ENCODE measurements around the gene PHB1. TPM values are rescaled to one million over a fixed set of nuclear protein-coding genes. Genes with fewer than 3 reads are reported as not detected.

The PHB1 gene
- polyA plus RNA-seq, 1 of the 3 experiments (the other 2 are of a cell fraction) = 379 TPM

- CTCF ChIA-PET = interaction anchor here (1.0 to 9.2 kb wide), 7 partner anchors 12 to 110 kb away, joined by 3 to 96 read pairs (median 5); partner anchors contain the start of gene NGFR
These were observed 43.2 kb upstream of the PHB1 start for GRCh38 chr17:49457564-49458535.

More at GRCh38 chr17:49457564-49458535, 43.2 kb upstream of the PHB1 start:
- Histone ChIP-seq H3K79me2 (ENCODE audit: insufficient read depth) (no peaks in the 10 kb centered on the region), H3K4me1 (ENCODE audit: control insufficient read depth in 1 of 2, insufficient read depth in 2 of 2, low read depth in 1 of 2, low read length in 1 of 2) (peaks cover 18% of the 10 kb centered on the region in 2 experiments; a peak in 3 of 4 replicates), H3K9me3 (no peaks in the 10 kb centered on the region), H3K9me2 (no peaks in the 10 kb centered on the region), H3K27ac (ENCODE audit: low read depth in 2 of 2, low read length in 1 of 2) (no peak overlapping the region), H3K4me3 (ENCODE audit: low read depth in 2 of 2, low read length in 1 of 2) (no peak overlapping the region), H3K4me2 (no peak overlapping the region), H3K27me3 (ENCODE audit: insufficient read depth) (peaks cover 35% of the 10 kb centered on the region), H2AFZ (ENCODE audit: low read depth) (no peak overlapping the region), H4K20me1 (ENCODE audit: insufficient read depth) (no peaks in the 10 kb centered on the region), H3K9ac (no peak overlapping the region), H3K36me3 (replicated peaks in 1 of 2; ENCODE audit: control insufficient read depth in 1 of 2, insufficient read depth in 2 of 2, low read length in 1 of 2) (no peaks in the 10 kb centered on the region), H3F3A (replicated peaks; ENCODE audit: insufficient read depth) (no peaks in the 10 kb centered on the region)
- POLR2A ChIA-PET = no interaction called here
- no peak for DNase-seq
- no peak for TF ChIP-seq RXRA (IDR thresholded peaks at IDR 0.05; ENCODE audit: borderline replicate concordance, low read depth)
- TF ChIP-seq NFIC (IDR thresholded peaks at IDR 0.05; ENCODE audit: borderline replicate concordance) = no peak
- no peak for TF ChIP-seq EZH2phosphoT487 (IDR thresholded peaks at IDR 0.05; ENCODE audit: borderline replicate concordance, low read depth)
- TF ChIP-seq JUND (IDR thresholded peaks at IDR 0.05) = no peak
- no peak for TF ChIP-seq FOSL2 (IDR thresholded peaks at IDR 0.05; ENCODE audit: borderline replicate concordance, low read depth)
- TF ChIP-seq POLR2AphosphoS5 (IDR thresholded peaks at IDR 0.05; ENCODE audit: low read depth, low read length) = no peak
- no peak for TF ChIP-seq REST (IDR thresholded peaks at IDR 0.05; ENCODE audit: low read depth, low read length)
- WGBS (ENCODE audit: low lambda C conversion rate) = 72% methylated on average over 15 of the region's 15 CpGs

Data from SK-N-SH (cell line).